GM19372 (cell line): ENCODE results near the gene OCA2.

Experiments
- ATAC-seq: cut with Tn5 transposase; IDR thresholded peaks from one replicate; pipeline ENCODE4 v1.9.1; 2021; ENCODE audit warnings: mild to moderate bottlenecking, low read depth, moderate library complexity; ENCODE audit not compliant: unreplicated experiment

The OCA2 gene

DNA sequence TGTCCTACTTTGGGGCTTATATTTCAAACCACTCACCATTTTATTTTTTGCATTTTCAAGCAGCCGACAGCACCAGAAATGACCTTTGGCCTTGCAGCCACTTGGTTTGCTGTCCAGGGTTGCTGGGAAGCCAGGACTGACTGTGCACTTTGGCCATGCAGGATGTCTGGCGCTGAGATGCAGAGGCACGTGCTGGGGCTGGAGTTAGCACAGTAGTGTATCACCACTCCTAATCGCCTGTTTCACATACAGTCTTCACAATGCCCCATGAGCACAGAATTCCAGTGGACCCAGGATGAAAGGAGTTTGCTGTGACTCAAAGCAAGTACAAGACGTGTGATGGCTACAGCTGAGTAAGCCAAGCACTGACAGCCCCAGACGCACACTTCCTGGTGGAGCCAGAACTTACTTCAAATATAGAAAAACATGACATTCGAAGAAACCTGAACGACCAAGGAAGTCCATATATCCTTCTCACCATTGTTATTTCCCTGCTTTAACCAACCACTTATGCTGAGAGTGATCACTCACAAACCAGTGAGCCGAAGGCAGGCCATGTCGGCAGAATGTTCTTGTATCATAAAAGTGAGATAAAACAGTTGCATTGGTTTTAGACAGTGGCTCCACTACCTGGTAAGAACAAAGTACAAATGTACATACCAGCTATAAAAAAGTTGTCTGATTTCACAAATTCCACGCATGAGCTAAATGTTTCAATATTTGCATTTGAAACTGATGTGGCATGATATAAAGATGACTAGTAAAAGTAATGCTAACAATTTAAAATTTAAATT is 16.0 kb downstream of the OCA2 start:
- no peak for ATAC-seq

DNA sequence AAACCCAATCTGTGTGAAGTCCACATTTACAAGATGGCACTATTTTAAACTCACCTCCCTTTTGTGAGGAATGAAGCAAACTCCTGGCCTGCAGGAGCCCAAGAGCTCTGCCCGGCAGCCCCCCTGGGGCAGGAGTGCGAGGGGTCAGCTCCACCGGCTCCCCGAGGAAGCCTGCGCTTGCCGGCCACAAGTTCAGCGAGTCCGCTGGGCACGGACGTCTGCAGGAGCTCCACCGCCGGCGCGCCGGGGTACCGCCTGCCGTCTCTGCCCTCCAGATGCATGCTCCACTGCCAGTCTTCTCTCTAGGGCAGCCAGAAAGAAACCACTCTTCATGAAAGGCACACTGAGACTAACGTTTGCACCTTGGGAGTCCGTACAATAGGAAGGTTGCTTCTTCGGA is 17.5 kb downstream of the OCA2 start:
- ATAC-seq: no peak

DNA sequence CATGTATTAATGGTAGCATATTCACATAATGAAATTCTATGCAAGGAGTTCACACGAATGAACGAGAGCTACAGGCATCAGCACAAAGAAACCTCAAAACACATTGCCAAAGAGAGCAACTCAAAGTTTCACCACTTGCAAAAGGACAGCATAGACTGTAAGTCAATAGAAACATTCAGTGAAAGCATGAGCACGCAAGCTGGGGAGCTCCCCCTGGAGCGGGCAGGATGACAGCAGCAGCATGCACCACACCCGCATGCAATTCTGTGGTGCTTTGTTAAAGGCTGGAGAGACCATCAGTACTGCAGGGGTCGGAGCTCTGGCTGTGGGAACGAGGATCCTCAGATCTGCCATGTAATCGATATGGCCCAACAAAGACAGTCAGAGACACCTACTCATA is 18.7 kb downstream of the OCA2 start:
- ATAC-seq: no peak

DNA sequence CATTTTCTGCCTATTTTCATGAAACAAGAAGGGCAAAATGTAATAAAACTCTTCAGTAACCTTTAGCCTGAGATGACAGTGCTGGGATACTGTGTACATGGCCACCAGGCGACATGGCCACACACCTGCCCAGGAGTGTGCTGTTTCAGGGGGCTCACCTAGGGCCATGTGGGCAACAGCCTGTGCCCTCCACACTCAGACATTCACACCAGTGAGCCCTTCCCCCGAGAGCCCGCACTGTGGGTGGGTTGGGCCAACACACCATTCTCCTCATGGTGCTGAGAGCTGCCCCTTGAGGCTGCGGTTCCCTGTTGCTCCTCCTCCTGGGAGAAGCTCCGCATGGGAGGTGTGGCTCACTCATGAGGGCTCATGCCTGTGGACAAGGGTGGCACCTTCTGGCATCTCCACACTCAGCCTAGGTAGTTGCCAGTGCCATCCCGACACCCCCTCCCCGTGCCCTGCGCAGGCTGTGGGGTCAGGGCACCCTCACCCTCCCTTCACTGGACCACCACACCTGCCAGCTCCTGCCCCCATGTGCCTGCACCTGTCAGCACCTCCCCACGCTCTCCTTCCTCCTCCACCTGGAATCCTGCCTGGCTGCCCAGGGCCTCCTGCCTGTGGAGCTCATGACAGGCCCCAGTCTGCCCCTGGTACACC is 19.7 kb downstream of the OCA2 start:
- ATAC-seq: no peak

- no peak for ATAC-seq
Observed at GRCh38 chr15:28078191-28078719, 20.9 kb downstream of the OCA2 start.

DNA sequence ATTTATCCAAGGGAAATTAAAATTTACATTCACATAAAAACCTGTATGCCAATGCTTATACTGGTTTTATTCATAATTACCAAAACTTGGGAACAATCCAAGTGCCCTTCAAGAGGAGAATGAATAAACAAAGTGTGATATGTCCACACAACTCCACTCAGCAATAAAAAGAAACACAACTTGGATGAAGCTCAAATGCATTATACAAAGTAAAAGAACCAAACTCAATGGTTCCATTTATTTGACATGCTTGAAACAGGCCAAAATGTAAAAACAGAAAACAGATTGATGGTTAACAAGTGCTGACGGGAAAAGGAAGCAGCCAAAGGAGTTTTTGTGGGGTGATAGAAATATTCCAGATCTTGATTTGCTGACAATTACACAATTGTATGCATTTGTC is 23.5 kb downstream of the OCA2 start:
- ATAC-seq: no peak

- no peak for ATAC-seq
Observed at GRCh38 chr15:28068930-28069329, 30.2 kb downstream of the OCA2 start.

DNA sequence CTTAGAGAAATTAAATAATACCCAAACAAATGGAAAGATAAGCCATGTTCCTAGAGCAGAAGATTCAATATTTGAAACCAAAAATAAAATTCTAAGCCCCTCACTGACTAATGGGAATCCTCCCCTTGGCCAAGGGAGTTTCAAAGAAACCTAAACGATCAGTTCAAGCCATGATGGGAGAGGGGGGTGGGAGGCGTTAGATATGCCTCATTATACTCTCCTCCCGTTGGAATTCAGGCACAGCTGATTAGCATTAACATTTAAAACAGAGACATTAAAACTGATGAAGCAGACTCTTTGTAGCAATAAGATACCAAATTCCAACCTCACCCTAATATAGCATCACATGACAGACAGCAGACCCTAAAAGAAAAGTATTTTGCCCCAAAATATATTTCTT is 32.9 kb downstream of the OCA2 start:
- no peak for ATAC-seq

- no peak for ATAC-seq
Observed at GRCh38 chr15:28060005-28060404, 39.1 kb downstream of the OCA2 start.

GRCh38 chr15:28058082-28058481 is 41.0 kb downstream of the OCA2 start:
- ATAC-seq: no peak

- ATAC-seq: no peak
Observed at GRCh38 chr15:28051955-28052633, 47.0 kb downstream of the OCA2 start.

DNA sequence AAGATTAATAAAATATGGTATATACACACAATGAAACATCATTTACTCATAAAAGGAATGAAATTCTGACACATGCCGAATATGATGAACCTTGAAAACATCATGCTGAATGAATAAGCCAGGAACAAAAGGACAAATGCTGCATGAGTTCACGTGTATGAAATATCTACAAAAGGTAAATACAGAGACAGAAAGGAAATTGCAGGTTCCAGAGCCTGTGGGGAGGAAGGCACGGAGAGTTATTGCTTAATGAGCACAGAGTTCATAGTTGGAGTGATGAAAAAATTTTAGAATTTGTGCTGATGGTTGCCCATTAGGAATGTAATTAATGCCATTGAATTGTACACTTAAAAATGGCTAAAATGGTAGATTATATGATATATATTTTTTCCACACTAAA is 49.5 kb downstream of the OCA2 start:
- no peak for ATAC-seq

DNA sequence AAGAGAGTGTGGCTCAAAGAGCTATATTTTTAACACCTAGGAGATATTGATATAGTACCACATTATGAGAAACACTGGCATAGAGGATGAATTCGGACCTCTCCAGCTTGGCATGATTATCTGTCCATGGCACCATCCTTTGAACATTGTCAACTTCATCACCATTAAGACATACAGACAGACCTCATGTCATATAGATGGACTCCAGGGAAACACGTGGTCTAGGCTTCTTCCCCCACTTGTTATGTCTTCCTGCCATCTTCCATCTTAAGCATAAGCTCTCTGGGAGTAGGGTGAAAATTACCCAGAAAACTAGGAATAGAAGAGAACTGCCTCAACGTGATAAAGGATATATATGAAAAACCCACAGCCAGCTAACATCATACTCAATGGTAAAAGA is 51.8 kb downstream of the OCA2 start:
- no peak for ATAC-seq

GRCh38 chr15:28044121-28044672 is 54.9 kb downstream of the OCA2 start:
- no peak for ATAC-seq

GRCh38 chr15:28043691-28044091 is 55.4 kb downstream of the OCA2 start:
- ATAC-seq: no peak

- ATAC-seq: no peak
Observed at GRCh38 chr15:28037969-28038590, 61.0 kb downstream of the OCA2 start.

- ATAC-seq: no peak
Observed at GRCh38 chr15:28033443-28033842, 65.7 kb downstream of the OCA2 start.

DNA sequence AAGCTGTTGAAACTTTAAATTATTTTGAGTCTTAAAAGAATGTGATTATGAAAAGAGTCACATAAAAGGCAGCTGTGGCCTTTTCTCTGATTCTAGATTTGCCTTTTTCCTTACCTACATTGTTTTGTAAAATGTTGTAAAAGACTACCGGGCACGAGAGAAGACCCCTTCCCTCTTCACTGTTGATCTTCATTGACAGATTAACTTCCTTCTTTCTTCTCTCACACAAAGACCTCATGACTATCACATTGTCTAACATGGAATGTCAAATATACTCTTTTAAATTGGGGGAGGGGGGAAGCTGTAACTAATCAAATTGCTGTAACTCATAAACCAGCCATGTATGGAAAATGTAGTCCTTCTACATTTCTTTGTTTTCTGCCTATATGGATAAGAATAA is 68.3 kb downstream of the OCA2 start:
- ATAC-seq: no peak

DNA sequence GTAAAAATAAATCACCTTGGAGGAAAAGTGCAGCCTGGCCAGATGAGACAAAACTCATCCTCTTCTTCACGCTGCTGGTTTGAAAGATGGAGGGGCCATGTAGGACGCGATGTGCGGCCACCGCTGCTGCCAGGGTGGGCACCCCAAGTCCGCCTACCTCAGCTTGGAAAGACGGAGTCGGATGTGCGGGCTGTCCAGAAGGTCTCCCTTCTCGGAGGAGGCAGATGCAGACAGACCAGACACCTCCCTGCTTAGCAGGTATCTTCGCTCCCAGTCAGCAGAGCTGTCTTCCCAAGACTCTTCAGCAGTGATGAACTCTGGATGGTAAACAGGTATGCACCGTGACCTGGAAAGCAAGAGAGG is 71.4 kb downstream of the OCA2 start:
- no peak for ATAC-seq

- no peak for ATAC-seq
Observed at GRCh38 chr15:28026764-28027713, 72.1 kb downstream of the OCA2 start.
